Aorta (tissue), 5 donors: ENCODE results near the gene MAP4K4. TPM values are rescaled to one million over a fixed set of nuclear protein-coding genes. Genes with fewer than 3 reads are reported as not detected.

ENCODE experiments used
- ATAC-seq: fragments of 200-7000 bp; cut with Tn5 transposase; one replicate; pipeline ENCODE4 v1.9.1; 2022; ENCODE audit warnings: moderate library complexity; ENCODE audit not compliant: low FRiP score
- DNase-seq, 2 donors: peaks; one replicate each; pipeline ENCODE4 v3.0.0-alpha.2; 2020
- H3K27ac ChIP-seq, 2 donors: one replicate each; pipeline ENCODE4 v1.5.1; 2013; ENCODE audit warnings: low read length in 2 of 2, mild to moderate bottlenecking in 2 of 2, moderate library complexity in 2 of 2, control low read depth in 1 of 2, inconsistent platforms in 1 of 2, low read depth in 1 of 2
- H3K27me3 ChIP-seq, 2 donors: one replicate each; pipeline ENCODE4 v1.6.1; 2013; ENCODE audit warnings: control low read depth in 1 of 2, low read length in 1 of 2, mild to moderate bottlenecking in 1 of 2, moderate library complexity in 1 of 2; ENCODE audit not compliant: insufficient read depth in 2 of 2, control insufficient read depth in 1 of 2
- H3K36me3 ChIP-seq, 2 donors: one replicate each; pipeline ENCODE4 v1.6.1; 2013; ENCODE audit warnings: control low read depth in 1 of 2, low read length in 1 of 2, mild to moderate bottlenecking in 1 of 2; ENCODE audit not compliant: insufficient read depth in 2 of 2, control insufficient read depth in 1 of 2
- H3K4me1 ChIP-seq, 2 donors: one replicate each; pipeline ENCODE4 v1.6.1; 2013; ENCODE audit warnings: low read length in 2 of 2, control low read depth in 1 of 2, mild to moderate bottlenecking in 1 of 2, moderate library complexity in 1 of 2; ENCODE audit not compliant: insufficient read depth in 2 of 2, control insufficient read depth in 1 of 2
- H3K4me3 ChIP-seq, 2 donors: one replicate each; pipeline ENCODE4 v1.5.1; 2013; ENCODE audit warnings: low read length in 2 of 2, control low read depth in 1 of 2, mild to moderate bottlenecking in 1 of 2
- H3K9me3 ChIP-seq: one replicate; pipeline ENCODE4 v1.6.1; 2013; ENCODE audit warnings: mild to moderate bottlenecking, low read length; ENCODE audit not compliant: control insufficient read depth
- WGBS, 2 donors: extraction: QIAGEN DNeasy Blood & Tissue Kit; methylation state at CpG; one replicate each; pipeline ENCODE4 v1.1.7; 2013; 5-methylcytosine and 5-hydroxymethylcytosine counted together
- intact Hi-C, 2 donors: fragments of 100-400 bp; cut with DNase I; formaldehyde crosslinking; loops; one replicate each; pipeline versions ENCODE4 v1.14.2 to v1.15.0; 2022
- polyA plus RNA-seq, 2 donors: library from polyadenylated mRNA; stranded (reverse); fragments of 200-250 nt; gene quantifications; one replicate each; pipeline ENCODE4 v1.2.3, GENCODE V29; 2013
- total RNA-seq, 2 donors: library from RNA; stranded (reverse); fragmentation: NEBNext Ultra II Directional; extraction: Animal tissue kit (Norgen Biotek cat#: 25700); gene quantifications; one replicate each; pipeline ENCODE4 v1.2.1, GENCODE V29; 2021
- donor health status: healthy with polysubstance abuse.
- donor health status: Bipolar disorder and iron deficiency.
- donor health status: DM: no; HTN: no; CAD: no.
- donor health status: DM: no; HTN: no; CAD: no.
- donor health status: DM: yes; HTN: yes; CAD: no.

The MAP4K4 gene
- total and polyA plus RNA-seq, 4 donors: 22.9 to 112 (median 58.5) TPM

DNA sequence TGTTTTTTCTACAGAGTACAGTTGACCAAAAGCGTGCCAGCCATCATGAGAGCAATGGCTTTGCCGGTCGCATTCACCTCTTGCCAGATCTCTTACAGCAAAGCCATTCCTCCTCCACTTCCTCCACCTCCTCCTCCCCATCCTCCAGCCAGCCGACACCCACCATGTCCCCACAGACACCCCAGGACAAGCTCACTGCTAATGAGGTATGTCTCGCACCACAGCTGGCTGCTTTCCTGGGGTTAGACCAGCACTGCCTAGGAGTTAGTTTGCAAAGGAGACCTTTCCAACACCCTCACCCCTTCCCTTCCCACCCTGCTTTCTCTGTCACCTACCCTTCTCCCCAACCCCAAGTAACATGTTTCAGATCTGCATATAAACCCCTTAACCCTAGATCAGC lies 174.0 kb downstream of the MAP4K4 start:
- no peak for DNase-seq
- Histone ChIP-seq H3K36me3 (peaks cover 9 to 15% of the 10 kb centered on the region in 2 donors), H3K27ac (no peak overlapping the region), H3K4me1 (no peaks in the 10 kb centered on the region), H3K9me3 (no peaks in the 10 kb centered on the region), H3K4me3 (no peak overlapping the region), H3K27me3 (no peaks in the 10 kb centered on the region)
- intact Hi-C loops: no loop called here
- ATAC-seq: no peak
- WGBS, 2 donors: 82 to 93% methylated on average over 5 of the region's 5 CpGs

- no peaks in the 10 kb centered on the region for H3K27me3 ChIP-seq
- intact Hi-C loops: no loop called here
- DNase-seq (no peak), ATAC-seq (no peak)
- WGBS, 2 donors: 39 to 45% methylated on average over 3 of the region's 3 CpGs
- no peak overlapping the region for H3K4me3 ChIP-seq
- no peak overlapping the region for H3K27ac ChIP-seq
- peaks cover 9 to 20% of the 10 kb centered on the region in 2 donors for H3K36me3 ChIP-seq
- H3K9me3 ChIP-seq: no peaks in the 10 kb centered on the region
- H3K4me1 ChIP-seq: no peaks in the 10 kb centered on the region
These were observed 175.0 kb downstream of the MAP4K4 start for GRCh38 chr2:101872480-101872879.

GRCh38 chr2:101873543-101873942 lies 176.0 kb downstream of the MAP4K4 start:
- intact Hi-C loops: no loop called here
- Histone ChIP-seq H3K36me3 (peaks cover 9 to 18% of the 10 kb centered on the region in 2 donors), H3K4me1 (no peaks in the 10 kb centered on the region), H3K4me3 (no peak overlapping the region), H3K27me3 (no peaks in the 10 kb centered on the region), H3K27ac (no peak overlapping the region), H3K9me3 (no peaks in the 10 kb centered on the region)
- ATAC-seq (no peak), DNase-seq (no peak)
- WGBS, 2 donors: 83 to 84% methylated on average over 3 of the region's 3 CpGs

DNA sequence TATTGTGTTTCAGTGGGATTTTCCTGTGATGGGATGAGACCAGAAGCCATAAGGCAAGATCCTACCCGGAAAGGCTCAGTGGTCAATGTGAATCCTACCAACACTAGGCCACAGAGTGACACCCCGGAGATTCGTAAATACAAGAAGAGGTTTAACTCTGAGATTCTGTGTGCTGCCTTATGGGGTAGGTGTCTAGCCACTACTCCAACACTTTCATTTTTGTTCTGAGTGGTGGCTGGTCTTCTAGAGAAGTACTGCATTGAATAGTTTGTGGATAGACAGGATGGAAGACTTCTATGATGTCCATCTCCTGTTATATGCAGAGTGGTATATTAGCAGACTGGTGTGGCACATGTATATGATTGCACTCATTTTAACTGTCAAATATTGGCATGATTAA lies 176.6 kb downstream of the MAP4K4 start:
- Histone ChIP-seq H3K9me3 (no peaks in the 10 kb centered on the region), H3K36me3 (peaks cover 9 to 20% of the 10 kb centered on the region in 2 donors), H3K4me3 (no peak overlapping the region), H3K27ac (no peak overlapping the region), H3K27me3 (no peaks in the 10 kb centered on the region), H3K4me1 (no peaks in the 10 kb centered on the region)
- intact Hi-C loops: no loop called here
- DNase-seq (no peak), ATAC-seq (no peak)
- WGBS, 2 donors: 91 to 93% methylated on average over 3 of the region's 3 CpGs

DNA sequence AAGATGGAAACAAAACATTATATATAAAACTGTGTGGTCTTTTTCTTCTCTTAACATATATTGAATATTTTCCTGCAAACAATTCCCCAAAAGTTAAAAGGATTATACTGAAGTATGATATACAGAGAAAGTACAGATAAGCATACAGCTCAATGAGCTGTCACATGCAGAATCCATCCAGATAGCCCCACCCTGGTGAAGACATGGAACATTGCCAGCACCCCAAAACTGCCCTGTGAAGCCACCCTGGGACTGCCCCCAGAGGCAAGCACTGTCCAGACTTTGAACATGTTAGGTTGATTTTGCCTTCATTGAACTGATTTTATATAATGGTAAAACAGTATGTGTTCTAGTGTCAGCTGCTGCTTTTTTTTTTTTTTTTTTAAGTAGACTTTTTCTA lies 182.0 kb downstream of the MAP4K4 start:
- no peaks in the 10 kb centered on the region for H3K27me3 ChIP-seq
- H3K4me3 ChIP-seq: no peak overlapping the region
- intact Hi-C loops: no loop called here
- no peak for ATAC-seq
- no peaks in the 10 kb centered on the region for H3K9me3 ChIP-seq
- H3K36me3 ChIP-seq: peaks cover 0 to 13% of the 10 kb centered on the region in 2 donors
- H3K4me1 ChIP-seq: no peaks in the 10 kb centered on the region
- no peak overlapping the region for H3K27ac ChIP-seq
- DNase-seq: no peak

DNA sequence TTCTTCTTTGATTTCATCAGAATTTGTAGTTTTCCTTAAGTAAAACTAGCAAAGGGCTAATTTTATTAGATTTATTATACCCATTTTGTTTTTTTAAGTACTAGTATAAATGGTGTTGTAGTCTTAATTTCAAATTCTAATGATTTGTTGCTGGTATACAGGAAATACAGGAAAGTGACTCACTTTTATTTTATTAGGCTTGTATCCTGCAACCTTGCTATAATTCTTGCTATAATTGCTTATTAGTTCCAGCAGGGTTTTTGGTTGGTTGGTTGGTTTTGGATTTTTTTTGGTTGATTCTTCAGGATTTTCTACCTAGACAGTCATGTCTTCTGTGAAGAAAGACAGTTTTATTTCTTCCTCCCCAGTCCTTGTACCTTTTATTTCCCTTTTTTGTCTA lies 183.6 kb downstream of the MAP4K4 start:
- DNase-seq (no peak), ATAC-seq (no peak)
- H3K4me1 ChIP-seq: no peaks in the 10 kb centered on the region
- peaks cover 0 to 11% of the 10 kb centered on the region in 2 donors for H3K36me3 ChIP-seq
- H3K9me3 ChIP-seq: no peaks in the 10 kb centered on the region
- H3K27me3 ChIP-seq: no peaks in the 10 kb centered on the region
- H3K4me3 ChIP-seq: no peak overlapping the region
- H3K27ac ChIP-seq: no peak overlapping the region
- intact Hi-C loops: loop anchor here (5.0 to 10.0 kb wide), 2 partner anchors 361 to 364 kb away; no protein-coding TSS in a partner anchor

DNA sequence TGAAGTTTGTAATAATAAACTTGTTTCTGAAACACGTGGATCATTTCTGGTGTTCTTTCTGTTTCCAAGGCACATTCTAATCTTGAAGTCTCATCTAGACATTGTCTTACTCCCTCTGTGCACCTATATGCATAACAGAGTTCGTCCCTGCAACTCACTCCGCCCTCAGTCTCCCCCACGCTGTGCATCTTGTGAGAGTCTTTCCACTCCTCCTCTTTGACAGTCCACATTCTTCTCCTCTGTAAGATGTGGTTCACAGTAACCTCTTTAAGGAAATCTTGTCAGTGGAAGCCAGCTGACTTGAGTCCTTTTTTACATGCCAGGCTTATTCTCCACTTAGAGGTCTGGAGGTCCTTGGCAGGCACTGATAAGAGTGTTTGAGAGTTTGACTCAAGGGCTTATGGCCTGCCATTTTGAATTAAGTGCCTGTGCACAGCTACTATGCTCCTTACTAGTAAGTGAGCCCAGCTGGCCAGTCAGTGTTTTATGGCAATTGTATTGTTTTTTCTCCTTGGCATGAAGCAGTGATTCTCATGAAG lies 185.3 kb downstream of the MAP4K4 start:
- Histone ChIP-seq H3K4me1 (no peaks in the 10 kb centered on the region), H3K9me3 (no peaks in the 10 kb centered on the region), H3K36me3 (peaks cover 0 to 10% of the 10 kb centered on the region in 2 donors), H3K4me3 (no peak overlapping the region), H3K27ac (no peak overlapping the region), H3K27me3 (no peaks in the 10 kb centered on the region)
- no peak for ATAC-seq
- intact Hi-C loops: loop anchor here (5.0 to 10.0 kb wide), 2 partner anchors 359 to 362 kb away; no protein-coding TSS in a partner anchor
- no peak for DNase-seq
- WGBS, 2 donors: 90 to 92% methylated on average over 4 of the region's 4 CpGs

- ATAC-seq: peak; percentile 70
- WGBS, 2 donors: 19% methylated on average over 3 of the region's 3 CpGs
- intact Hi-C loops: loop anchor here (5.0 to 10.0 kb wide), 2 partner anchors 358 to 361 kb away; no protein-coding TSS in a partner anchor
- Histone ChIP-seq H3K36me3 (peaks cover 0 to 8% of the 10 kb centered on the region in 2 donors), H3K27me3 (no peaks in the 10 kb centered on the region), H3K9me3 (no peaks in the 10 kb centered on the region), H3K4me3 (no peak overlapping the region), H3K4me1 (no peaks in the 10 kb centered on the region), H3K27ac (no peak overlapping the region)
- DNase-seq: no peak
These were observed 186.4 kb downstream of the MAP4K4 start for GRCh38 chr2:101883860-101884259.

DNA sequence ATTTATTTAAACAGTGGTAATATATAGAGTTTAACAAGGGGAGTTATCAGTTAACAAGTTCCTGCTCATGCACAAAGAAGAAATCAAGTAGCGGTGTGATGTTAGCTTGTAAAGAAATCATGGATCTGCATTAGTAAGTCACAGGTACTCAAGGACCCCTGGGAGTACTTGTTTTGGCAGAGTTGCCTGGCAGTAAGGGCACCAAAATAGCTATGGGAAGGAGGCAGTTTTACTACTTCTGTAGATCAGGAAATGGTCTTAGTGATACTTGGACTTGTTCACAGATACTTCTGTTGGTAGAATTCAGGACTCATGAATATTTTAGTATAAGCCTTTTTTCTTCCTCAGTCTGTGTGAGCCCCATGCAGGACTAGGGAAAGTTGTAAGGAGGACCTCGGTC lies 186.9 kb downstream of the MAP4K4 start:
- intact Hi-C loops: loop anchor here (5.0 to 10.0 kb wide), 2 partner anchors 358 to 360 kb away; no protein-coding TSS in a partner anchor

More for the DNA sequence above, 186.9 kb downstream of the MAP4K4 start:
- DNase-seq: no peak
- no peaks in the 10 kb centered on the region for H3K9me3 ChIP-seq
- H3K27ac ChIP-seq: peak overlapping the region in 1 of 2 donors; percentile 25
- ATAC-seq: no peak
- H3K4me1 ChIP-seq: no peaks in the 10 kb centered on the region
- peaks cover 0 to 10% of the 10 kb centered on the region in 2 donors for H3K36me3 ChIP-seq
- WGBS, 2 donors: 48 to 54% methylated on average over 2 of the region's 2 CpGs
- H3K27me3 ChIP-seq: no peaks in the 10 kb centered on the region
- no peak overlapping the region for H3K4me3 ChIP-seq
